DMS53 treated with DMSO at 0.1 percent for 48 hours (cell line): ENCODE results near the gene MESP2.

Source experiments
- DNase-seq: peaks from one replicate; lab custom pipeline; 2025; ENCODE audit not compliant: unreplicated experiment; lab: John Stamatoyannopoulos, UW

Gene MESP2

GRCh38 chr15:89814112-89814742 lies 38.1 kb downstream of the MESP2 start:
- no peak for DNase-seq

GRCh38 chr15:89815769-89816168 lies 39.6 kb downstream of the MESP2 start:
- no peak for DNase-seq

GRCh38 chr15:89817701-89818280 lies 41.7 kb downstream of the MESP2 start:
- no peak for DNase-seq

- DNase-seq = no peak
These were observed 42.2 kb downstream of the MESP2 start for GRCh38 chr15:89818287-89818686.

GRCh38 chr15:89820666-89821611 lies 44.8 kb downstream of the MESP2 start:
- DNase-seq = no peak

GRCh38 chr15:89822026-89822425 lies 45.9 kb downstream of the MESP2 start:
- DNase-seq = no peak

GRCh38 chr15:89822611-89822950 lies 46.4 kb downstream of the MESP2 start:
- DNase-seq = no peak

- DNase-seq = no peak
These were observed 47.0 kb downstream of the MESP2 start for GRCh38 chr15:89822951-89823711.

- DNase-seq = no peak
These were observed 47.9 kb downstream of the MESP2 start for GRCh38 chr15:89823836-89824606.

GRCh38 chr15:89824607-89824867 lies 48.4 kb downstream of the MESP2 start:
- no peak for DNase-seq

- no peak for DNase-seq
These were observed 49.3 kb downstream of the MESP2 start for GRCh38 chr15:89825271-89825940.

GRCh38 chr15:89826671-89827655 lies 50.8 kb downstream of the MESP2 start:
- no peak for DNase-seq

- DNase-seq = no peak
These were observed 51.7 kb downstream of the MESP2 start for GRCh38 chr15:89827829-89828228.
